GM19452 (cell line): ENCODE results near the gene DCAF8L2.
"Not testable (repeated sequence)": the region's sequence is repeated elsewhere in the genome, so short reads cannot be mapped to it uniquely, and the experiment has no call there.

Experiments used
- ATAC-seq: cut with Tn5 transposase; IDR thresholded peaks from one replicate; pipeline ENCODE4 v1.9.1; 2021; ENCODE audit not compliant: unreplicated experiment

DCAF8L2 gene

DNA sequence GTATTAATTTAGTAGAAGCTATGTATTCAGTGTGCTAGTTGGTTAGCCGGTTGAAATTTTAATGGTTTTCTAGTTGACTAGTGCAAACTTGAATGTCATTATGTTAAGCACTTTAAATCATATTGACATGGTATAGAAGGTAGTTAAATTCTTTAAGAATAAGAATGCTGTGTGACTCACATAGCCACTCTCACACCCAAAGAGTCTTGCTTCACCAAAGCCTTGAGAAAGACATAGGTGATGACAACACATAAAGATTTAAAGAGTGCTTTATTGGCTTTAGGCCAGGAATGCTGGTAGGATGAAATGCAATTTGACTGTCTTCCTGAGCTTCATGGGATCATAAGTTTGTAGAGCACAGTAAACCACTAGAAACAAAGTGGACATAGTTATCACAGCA lies 85.3 kb downstream of the DCAF8L2 start:
- ATAC-seq = no peak

- ATAC-seq = no peak
Observed at GRCh38 chrX:27679281-27679680, 89.1 kb downstream of the DCAF8L2 start.

DNA sequence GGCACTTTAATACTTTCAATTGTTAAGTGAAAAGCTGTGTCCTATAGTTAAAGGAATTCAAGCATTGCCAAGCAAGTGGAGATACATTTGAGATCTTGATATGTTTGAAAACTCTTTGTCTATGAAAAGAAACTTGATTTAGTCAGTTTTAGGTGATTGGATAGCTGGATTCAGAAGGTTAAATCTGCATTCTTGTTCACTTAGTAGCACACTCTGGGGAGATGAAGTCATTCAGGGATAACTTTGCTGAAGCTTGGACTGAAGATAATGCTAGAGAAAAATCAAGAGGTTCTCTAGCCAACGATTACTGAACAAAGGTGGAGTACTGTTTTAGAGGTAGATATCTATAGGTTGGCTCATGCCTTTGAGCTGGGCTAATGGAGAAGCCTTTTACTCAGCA lies 90.6 kb downstream of the DCAF8L2 start:
- no peak for ATAC-seq

- not testable (repeated sequence) for ATAC-seq
Observed at GRCh38 chrX:27683566-27684208, 93.5 kb downstream of the DCAF8L2 start.

- ATAC-seq = no peak
Observed at GRCh38 chrX:27694667-27695066, 104.5 kb downstream of the DCAF8L2 start.

- no peak for ATAC-seq
Observed at GRCh38 chrX:27706526-27706925, 116.4 kb downstream of the DCAF8L2 start.

GRCh38 chrX:27715610-27716009 lies 125.5 kb downstream of the DCAF8L2 start:
- no peak for ATAC-seq

GRCh38 chrX:27728291-27728690 lies 138.1 kb downstream of the DCAF8L2 start:
- no peak for ATAC-seq

DNA sequence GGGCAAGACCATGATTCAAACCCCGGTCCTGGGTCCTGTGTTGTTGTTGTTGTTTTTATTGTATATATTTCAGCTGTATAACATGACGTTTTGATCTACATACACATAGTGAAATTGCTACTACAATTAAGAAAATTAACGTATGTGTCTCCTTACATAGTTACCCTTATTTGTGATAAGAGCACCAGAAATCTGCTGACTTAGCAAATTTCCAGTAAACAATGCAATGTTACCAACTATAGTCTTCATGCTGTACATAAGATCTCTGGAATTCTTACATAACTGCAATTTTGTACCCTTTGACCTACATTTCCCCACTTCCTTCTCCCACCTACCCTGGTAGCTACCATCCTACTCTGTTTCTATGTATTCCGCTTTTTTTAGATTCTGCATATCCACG lies 141.8 kb downstream of the DCAF8L2 start:
- no peak for ATAC-seq

DNA sequence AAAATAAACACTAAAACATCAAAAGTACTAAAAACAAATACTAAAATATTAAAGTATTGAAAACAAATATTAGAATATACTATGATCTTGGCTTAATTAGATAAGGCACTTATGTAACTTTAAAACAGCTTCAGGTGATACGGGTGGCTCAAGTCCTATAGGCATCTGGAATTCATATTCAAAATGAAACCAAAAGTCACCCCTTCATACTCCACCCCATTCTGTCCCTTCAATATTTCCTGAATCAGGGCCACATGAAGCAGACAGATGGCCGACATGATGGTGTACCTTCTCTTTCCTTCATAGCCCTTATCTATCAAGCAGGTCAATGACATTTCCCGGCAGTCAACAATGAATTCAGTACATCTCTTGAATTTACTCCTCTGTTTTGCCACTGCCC lies 145.8 kb downstream of the DCAF8L2 start:
- ATAC-seq = no peak

DNA sequence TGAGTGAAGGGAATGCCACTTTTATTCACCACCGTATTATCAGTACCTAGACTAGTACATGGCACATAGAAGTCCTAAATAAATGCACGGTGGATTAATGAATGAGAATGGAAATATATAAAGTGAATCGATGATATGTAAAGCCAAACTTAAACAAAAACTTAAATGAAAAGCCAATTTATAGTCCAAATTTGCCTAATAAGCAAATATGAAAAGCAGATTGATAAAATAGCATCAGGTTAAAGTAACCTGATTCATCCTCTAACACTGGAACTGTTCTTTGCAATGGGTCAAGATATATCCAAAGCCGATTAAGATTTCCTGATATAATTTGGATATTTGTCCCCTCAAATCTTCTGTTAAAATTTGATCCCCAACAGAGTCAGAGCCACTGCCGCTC lies 150.8 kb downstream of the DCAF8L2 start:
- no peak for ATAC-seq

DNA sequence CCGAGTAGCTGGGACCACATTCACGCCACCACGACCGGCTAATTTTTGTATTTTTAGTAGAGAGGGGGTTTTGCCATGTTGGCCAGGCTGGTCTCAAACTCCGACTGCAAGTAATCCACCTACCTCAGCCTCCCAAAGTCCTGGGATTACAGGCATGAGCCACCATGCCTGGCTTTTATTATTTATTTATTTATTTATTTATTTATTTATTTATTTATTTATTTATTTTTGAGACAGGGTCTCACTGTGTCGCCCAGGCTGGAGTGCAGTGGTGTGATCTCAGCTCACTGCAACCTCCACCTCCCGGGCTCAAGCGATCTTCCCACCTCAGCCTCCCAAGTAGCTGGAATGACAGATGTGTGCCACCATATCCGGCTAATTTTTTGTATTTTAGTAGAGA lies 153.4 kb downstream of the DCAF8L2 start:
- ATAC-seq = not testable (repeated sequence)

DNA sequence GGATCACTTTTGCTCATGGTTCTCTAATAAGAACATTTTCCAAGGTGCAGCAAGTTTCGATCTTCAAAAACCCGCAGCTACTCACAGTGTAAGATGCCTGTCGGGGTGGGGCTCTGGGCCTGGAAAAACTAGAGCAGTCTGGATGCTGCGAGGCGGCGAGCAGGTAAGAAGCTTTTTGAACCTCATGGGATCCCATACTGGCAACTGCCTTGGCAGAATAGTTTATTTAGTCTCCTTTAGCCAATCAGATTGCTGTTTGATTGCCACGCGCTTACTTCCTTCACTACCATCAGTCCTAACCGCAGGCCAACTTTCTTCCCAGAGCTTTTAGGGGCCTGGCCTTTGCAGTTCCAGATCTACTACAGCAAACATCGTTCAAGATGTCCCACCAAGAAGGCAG lies 156.4 kb downstream of the DCAF8L2 start:
- ATAC-seq = no peak

- ATAC-seq = not testable (repeated sequence)
Observed at GRCh38 chrX:27750298-27750697, 160.2 kb downstream of the DCAF8L2 start.

GRCh38 chrX:27751976-27752375 lies 161.8 kb downstream of the DCAF8L2 start:
- ATAC-seq = no peak

DNA sequence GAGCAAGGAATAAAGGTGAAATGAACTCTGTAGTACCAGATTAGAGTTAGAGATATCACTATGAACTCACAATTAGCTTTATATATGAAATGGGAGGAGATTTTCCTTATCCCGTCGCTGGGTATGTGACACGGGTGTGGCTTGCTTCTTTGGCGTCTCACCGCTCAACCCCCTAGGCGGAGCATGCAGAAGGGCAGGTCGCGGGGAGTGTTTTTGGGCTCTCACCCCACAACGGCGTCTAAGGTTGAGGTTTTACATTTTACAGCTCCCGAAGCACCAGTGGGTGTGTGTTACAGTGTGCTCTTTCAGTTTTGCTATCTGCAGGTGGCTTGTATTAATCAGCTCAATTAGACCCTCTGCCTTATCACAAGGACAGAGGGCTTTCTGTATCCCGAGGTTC lies 175.6 kb downstream of the DCAF8L2 start:
- ATAC-seq = no peak

GRCh38 chrX:27767387-27767786 lies 177.2 kb downstream of the DCAF8L2 start:
- ATAC-seq = no peak

- no peak for ATAC-seq
Observed at GRCh38 chrX:27775984-27776383, 185.8 kb downstream of the DCAF8L2 start.

DNA sequence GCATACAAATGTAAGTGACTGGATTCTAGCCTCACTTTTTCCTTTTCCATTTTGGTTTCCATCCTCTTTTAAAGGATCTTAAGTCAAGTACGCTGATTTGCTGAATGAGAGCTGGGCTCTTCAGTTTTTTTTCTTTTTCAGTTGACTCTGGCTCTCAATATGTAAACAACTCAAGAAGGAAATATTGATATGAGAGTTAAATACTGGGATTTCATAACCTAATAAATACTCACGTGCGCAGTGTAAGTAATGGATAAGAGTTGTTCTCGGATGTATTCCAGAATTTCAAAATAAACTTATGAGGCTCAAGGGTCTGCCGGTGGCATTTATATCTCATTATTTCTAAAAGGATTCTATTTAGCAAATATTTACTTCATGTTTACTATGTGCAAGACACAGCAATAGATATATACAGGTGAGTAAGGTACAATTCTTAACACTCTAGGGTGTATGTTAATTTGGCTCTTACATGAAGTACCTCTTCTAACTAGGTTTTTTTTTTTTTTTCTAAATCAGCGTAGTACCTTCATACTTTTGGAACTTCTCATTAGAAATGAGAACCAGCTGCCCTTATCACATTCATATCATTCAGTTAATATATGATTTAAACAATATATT lies 206.6 kb downstream of the DCAF8L2 start:
- no peak for ATAC-seq

GRCh38 chrX:27797575-27797974 lies 207.4 kb downstream of the DCAF8L2 start:
- no peak for ATAC-seq
